Activated T-cell treated with anti-CD3 and anti-CD28 coated beads for 1 hour (primary cell): Measurements from ENCODE around the gene CAVIN2.

ENCODE experiments used
- DNase-seq: peaks from one replicate; pipeline ENCODE4 v3.0.0-alpha.2; 2020; ENCODE audit warnings: low read depth

CAVIN2 gene, protein sequence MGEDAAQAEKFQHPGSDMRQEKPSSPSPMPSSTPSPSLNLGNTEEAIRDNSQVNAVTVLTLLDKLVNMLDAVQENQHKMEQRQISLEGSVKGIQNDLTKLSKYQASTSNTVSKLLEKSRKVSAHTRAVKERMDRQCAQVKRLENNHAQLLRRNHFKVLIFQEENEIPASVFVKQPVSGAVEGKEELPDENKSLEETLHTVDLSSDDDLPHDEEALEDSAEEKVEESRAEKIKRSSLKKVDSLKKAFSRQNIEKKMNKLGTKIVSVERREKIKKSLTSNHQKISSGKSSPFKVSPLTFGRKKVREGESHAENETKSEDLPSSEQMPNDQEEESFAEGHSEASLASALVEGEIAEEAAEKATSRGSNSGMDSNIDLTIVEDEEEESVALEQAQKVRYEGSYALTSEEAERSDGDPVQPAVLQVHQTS

DNA sequence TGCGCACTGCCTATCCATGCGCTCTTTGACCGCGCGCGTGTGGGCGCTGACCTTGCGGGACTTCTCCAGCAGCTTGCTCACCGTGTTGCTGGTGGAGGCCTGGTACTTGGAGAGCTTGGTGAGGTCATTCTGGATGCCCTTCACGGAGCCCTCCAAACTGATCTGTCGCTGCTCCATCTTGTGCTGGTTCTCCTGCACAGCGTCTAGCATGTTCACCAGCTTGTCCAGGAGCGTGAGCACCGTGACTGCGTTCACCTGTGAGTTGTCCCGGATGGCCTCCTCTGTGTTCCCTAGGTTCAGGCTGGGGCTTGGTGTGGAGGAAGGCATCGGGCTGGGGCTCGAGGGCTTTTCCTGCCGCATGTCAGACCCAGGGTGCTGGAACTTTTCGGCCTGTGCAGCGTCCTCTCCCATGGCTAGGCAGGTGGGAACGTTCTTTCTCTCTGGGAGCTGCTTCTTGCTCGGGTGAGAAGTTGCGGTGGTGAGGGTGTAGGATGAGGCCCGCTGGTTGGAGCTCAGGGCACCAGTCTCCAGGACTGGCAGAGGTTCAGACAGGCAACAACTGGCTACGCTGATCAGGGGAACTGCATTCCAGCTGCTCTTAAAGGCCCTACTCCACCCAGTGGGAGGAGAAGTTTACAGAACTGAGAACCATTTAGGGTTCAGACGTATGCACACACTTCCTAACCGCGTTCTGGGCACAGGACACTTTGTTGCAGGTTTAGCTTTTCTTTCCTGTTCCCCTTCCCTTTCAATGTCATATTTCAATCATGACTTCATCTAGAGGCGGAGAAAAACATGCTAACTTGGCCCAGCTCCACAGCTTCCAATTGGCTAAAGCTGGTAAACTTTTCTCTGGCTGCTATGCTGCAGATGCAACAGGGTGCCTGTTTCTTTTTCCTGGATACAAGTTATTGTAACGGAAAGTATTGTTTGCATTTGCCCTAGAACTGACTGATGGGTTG is at the start of gene CAVIN2:
Gene CAVIN2, minus strand, starts transcription at position 574 of the 962 bp plus-strand sequence. Its CDS starts 163 bp downstream, at position 411.
- no peak for DNase-seq

DNA sequence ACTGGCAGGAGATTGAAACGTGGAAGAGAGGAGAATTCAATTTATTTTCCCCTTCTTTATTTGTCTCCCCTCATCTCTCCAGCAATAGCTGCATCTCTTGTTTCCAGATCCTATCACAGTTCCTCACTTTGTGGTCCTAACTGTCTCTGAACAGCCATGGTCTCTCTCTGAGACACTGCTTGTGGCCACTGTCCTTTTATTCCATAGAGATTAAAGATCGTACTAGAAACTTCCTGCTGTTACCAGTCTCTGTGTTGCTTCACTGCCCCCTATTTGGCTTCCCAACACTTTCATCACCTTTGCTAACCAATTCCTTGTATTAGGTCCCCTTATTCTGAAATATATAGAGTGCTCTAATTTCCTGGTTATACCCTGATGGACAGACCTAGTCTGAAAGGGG is 48.9 kb upstream of the CAVIN2 start:
- DNase-seq, result no peak

DNA sequence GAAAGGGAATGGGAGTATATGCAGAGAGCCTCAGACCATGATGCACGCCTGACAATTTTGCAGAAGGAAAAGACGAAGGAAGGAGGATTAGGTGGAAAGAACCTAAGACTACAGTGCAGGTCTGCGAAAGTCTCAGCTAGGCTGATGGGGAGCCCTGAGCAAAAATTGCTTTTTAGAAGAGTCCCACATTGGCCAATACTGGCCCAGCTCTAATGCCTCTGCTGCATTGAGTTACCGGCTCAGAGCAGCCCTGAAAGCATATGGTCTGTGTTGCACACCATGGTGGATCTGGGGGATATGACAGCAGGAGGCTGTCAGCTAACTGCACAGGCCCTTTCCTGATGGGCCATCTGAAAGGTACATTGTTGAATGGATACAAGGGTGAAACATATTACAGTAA is 48.3 kb upstream of the CAVIN2 start:
- DNase-seq, result no peak

DNA sequence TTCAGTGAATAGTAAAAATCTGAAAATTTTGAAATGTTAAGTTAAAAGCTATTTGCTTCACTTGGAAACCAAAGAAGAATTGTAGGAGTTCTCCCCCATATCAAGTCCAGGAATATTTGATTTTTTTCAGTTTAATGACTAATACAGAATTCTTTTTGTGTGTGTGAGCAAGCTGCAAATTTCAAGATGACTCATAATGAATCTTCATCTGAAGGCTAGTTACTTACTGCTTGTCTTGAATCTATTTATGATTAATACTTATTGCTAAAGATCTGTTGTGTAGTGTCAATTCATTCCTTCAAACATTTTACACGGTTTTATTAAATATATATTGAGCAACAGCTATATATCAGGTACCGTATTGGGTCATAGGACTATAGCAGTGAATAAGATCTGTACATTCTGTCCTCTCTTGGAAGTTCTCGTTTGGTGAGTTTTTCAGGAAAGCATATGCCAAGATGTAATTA is 47.8 kb upstream of the CAVIN2 start:
- no peak for DNase-seq

DNA sequence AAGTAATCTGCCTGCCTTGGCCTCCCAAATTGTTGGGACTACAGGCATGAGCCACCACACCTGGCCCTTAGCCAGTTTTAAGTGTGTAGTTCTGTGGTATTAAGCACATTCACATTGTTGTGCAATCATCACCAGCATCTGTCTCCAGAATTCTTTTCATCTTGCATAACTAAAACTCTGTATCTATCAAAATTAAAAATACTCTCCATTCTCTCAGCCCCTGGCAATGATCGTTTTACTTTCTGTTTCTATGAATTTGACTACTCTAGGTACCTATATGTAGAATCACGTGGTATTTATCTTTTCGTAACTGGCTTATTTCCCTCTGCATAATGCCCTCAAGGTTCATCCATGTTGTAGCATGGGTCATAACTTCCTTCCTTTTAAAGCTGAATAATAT is 45.5 kb upstream of the CAVIN2 start:
- no peak for DNase-seq

DNA sequence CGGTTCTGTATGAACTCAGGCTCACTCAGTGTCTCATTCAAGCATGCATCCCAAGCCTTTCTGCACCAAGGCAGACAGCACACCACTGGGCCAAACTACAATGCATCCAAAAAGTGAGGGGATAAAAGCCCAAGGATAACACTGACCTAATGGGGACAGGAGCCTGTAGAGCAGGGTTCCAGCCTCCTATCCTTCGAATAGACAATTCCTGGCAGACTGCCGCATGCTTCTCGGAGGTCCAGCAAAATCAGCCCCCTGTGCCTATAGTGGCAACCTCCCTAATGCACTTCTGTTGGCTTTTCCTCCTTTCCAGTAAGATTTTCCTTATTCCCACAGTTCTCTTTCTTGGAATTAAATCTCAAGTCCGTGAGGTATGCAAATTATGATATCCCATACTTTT is 44.8 kb upstream of the CAVIN2 start:
- DNase-seq, result no peak

DNA sequence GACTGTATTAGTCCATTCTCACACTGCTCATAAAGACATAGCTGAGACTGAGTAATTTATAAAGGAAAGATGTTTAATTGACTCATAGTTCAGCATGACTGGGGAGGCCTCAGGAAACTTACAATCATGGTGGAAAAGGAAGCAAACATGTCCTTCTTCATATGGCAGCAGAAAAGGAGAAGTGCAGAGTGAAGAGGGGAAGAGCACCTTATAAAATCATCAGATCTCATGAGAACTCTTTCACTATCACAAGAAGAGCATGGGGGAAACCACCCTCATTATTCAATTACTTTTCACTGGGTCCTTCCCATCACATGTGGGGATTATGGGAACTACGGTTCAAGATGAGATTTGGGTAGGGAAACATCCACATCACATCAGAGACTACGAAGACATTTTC is 43.0 kb upstream of the CAVIN2 start:
- DNase-seq, result no peak

DNA sequence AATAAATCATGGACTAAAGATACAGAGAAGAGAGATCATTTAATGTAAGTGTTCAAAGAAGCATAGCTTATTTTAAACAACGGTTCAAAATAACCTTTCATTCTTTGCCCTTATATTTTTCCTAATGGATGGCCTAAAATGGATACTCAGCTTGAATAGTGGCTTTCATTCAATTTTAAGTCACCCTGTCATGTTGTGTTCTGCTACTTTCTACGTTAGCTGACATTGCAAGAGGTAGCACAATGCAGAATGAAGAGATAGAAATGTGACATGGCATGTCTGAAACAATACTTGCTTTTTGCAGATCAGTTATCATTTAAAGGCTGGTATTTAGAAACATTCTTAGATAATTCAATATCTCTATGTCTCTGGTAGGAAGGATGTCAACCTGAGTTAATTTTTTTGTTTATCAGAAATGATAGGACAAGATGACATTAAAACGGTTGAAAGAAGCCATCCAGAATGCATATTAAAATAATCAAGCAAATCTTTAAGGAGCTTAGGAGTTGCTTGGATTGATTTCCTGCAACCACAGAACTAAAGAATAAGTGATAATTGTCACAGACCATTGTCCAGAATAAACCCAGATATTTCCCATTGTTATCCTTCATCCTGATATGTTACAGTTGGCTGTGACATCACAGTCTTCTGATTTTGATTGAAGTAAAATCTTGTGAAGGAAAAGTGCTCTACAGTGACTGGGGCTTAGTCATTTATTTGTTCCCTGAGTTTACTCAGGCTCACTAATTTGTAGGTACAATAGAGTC is 41.7 kb upstream of the CAVIN2 start:
- no peak for DNase-seq

DNA sequence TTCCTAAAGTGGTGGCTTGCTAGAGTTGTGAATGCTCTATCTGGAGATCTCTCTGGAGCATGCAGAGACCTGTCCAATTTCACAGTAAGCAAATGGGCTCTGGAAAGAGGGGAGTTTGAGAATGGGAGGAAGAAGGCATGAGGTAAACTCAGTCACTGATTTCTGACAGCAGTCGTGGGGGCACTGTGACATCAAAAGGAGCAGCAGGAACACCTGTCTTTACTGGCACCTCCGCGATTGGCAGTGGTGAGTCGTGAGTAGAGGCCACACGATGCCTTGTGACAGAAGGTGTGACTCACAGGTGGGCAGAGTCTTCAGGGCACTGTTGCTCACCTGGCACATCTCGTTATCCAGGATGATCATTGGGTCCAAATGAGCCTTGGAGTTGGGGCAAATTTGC is 38.8 kb upstream of the CAVIN2 start:
- no peak for DNase-seq

DNA sequence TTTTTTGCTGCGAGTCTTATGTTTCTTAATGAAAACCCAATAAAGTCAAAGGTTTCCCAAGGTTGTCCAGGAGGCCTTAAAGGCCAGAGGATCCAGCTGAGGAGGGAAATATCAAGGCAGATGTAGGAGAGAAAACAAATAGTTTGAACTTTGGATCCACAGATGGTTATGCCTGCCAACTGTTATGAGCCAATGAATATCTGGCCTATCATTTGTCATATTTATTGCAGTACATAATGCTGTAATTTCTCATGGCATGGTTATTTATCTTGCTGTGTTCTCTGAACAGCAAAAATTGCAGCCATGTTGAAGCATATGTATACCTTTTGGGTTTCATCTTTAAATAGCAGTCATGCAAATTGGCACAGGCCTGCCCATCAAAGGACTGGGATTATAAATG is 38.2 kb upstream of the CAVIN2 start:
- no peak for DNase-seq

DNA sequence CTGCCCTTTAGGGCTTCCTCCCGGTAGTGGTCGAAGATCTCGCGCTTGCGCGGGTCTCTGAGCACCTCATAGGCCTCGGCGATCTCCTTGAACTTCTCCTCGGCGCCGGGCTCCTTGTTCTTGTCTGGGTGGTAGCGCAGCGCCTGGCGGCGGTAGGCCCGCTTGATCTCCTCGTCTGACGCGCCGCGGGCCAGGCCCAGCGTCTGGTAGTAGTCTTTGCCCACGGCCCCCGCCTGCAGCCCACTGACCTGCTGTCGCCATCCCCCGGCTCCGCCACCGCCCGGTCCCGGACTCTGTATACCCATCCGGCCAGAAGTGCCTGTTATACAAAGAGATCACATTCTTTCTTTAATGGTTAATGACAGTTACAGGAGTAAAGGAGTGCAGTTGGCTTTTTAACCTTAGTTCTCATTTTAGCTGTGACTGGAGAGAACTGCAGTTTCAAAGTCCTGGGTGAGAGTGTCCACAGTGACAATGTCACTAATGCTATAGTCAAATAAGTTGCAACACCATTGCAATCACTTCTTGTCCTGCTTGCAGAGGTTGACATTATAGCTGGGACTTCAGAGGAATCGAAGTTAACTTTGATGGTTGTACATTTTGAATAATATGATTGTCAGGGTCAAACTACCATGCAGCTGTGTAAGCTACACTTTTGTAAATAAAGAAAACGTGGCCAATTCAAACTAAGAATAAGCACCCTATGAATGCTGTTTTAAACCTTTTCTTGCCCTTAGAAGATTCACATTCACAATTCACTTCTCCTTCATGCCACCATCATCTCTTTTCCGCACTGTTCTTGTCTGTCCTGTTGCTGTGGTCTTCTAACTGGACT is 35.3 kb upstream of the CAVIN2 start:
- DNase-seq, result no peak

DNA sequence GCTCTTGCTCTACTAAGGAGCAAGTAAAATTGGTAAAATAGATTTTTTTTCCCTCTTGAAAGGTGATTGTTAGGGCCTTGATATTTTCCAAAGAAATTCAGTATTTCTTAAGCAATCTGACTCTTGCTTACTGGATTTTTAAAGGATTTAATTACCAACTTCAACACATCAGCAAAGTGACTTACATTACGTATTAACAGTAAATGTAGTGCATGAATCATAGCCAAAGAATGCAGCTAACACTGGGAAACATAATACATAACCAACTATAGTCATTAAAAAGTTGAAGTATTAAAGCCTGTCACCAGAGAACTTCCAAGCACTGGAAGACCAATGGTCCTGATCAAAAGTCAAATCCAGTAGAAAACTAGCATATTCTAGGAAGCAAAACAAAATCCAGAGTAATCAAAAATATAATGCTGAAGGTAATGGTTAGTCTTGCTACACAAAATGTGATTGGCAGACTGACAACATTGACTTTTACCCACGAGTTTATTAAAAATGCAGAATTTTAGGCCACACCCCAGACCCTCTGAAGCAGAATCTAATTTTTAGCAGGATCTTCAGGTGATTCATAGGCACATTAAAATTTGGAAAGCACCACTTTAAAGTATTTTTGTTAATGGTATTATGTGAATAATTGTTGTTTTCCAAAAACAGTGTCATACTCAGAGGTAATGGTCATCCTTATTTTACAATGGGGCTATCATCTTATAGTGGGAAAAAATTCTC is 31.8 kb upstream of the CAVIN2 start:
- DNase-seq, result no peak

DNA sequence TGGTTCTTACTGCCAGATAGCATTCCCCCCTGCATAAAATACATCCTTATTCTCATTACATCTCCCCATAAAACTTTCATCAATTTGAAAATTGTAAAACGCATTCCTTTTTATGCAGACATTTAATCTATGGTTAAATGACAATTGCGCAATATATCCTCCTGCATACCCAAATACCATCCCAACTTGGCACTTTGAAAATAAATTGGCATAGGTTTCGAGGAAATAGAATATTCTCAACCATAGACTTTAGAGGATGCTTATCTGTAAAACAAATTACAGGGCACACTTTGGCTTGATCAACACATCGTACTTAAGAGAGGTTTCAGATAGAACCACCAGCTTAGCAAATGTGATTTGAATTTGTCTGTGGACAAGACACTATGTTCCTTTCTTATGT is 31.0 kb upstream of the CAVIN2 start:
- DNase-seq, result no peak

DNA sequence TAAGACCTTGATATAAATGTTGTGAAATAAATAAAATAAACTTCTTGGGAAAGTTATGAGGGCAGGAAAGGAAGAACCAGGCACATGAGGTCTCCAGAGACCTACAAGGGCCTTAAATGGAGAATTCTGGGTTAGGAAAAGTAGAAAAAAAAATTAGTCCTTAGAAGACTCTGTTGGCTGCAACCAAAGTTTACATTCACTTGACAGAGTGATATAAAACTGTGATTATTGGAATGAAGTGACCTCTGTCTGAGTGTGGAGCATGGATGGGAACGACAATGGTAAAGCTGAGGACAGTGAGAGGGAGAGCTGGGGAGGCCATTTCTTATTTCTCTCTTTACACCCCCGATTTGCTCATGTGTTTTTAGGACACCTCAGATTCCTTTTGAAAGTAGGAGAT is 29.0 kb upstream of the CAVIN2 start:
- DNase-seq, result no peak

DNA sequence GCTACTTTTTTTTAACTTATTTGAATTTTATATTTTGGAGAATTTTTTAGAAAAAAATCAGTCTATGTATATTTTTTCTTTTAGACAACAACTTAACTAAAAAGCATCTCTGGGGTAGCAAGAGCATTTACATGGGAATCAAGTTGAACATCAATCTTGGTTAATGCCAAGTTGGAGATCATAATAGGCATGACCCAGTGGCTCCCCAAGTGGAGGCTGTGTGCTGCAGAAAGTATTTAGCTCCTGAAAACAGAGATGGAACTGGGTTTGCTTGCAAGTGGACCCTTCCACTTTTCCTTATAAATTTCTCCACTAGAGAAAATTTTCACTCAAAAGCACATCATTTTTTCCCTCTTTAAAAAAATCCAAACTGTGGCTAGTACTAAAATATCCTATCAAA is 23.9 kb upstream of the CAVIN2 start:
- no peak for DNase-seq

DNA sequence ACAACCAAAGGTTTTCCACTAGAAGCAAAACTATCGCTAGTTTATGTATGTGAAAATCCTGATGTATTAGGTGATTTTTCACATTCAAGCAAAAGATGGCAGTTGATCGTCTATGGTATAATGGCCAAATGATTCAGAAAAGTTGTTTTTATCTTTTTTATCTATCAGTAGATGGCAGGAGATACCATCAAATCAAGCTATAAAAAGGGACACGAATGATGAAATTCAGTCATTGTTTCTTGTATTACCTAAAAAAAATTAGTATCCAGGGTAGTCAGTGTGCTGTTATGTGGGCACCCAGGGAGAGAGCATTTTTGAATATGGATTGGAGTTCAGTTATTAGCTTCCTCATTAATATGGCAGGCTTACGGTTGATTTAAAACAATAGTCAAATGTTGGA is 22.9 kb upstream of the CAVIN2 start:
- DNase-seq, result no peak

DNA sequence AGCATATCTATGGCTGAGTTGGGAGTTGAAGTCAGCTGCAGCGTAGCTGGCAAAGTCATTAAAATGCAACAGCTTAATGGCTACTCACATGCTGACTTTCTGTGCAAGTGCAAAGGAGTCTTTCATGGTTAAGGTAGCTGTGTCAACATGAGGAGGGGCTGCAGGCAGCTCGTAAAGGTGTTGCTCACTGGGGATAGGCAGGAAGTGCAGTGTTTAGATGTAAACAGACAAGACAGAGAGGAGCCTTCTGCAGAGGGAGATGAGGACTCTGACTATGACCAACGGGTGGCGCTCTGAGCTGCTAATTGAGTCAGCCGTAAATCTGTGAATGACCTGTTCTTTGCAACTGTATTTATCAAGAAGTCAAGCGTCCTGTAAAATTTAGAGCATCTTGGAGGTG is 22.3 kb upstream of the CAVIN2 start:
- no peak for DNase-seq

DNA sequence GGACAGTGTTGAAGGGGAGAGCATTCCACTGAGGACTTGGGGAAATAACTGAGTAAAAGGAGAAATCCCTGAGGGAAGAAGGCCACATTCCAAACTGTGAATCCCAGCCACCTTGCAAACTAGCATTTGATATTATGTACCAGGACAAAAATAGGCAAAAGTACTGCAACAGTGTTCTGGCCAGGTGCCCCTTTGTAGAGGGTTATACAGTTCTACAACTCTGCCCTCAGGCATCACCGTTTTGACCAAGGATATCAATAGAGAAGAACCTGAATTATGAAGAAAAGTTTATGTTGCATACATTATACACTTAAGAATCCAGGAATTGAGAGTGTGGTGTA is 20.6 kb upstream of the CAVIN2 start:
- DNase-seq, result no peak

DNA sequence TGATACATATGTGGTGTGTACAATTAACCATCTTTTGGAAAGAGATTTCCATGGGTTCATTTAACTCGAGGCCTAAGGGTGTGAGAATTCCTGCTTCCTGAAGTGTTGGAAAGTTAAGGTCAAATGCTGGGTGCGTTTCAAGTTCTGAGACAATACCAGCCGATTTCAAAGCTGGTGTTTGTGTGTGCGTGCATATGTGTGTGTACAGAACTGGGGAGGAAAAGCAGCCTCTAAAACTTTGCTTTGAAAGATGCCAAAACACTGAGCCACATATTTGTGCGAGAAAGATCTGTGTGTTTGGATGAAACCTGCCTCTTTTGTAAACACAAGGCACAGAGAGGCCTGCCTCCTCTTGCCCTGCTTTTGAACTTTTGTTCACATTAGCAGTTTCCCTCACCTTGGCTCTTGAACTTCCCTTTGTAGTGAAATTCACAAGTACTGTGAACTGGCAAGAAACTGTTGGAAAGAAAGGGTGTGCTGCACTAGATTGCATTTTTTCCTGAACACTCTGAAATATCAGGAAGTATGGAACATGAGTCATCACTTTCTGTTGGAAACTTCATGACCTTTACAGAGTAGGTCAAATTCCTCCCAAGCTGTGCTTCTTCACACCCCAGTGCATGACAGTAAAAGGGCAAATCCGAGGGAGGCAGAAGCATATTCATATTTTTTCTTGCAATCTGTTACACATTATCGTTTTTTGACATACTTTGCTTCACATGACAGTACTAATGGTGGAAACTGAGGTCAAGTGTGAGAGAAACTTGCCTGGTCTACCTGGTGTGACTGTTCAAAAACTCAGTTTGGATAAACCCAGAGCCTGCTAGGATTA is 20.0 kb upstream of the CAVIN2 start:
- DNase-seq, result no peak

DNA sequence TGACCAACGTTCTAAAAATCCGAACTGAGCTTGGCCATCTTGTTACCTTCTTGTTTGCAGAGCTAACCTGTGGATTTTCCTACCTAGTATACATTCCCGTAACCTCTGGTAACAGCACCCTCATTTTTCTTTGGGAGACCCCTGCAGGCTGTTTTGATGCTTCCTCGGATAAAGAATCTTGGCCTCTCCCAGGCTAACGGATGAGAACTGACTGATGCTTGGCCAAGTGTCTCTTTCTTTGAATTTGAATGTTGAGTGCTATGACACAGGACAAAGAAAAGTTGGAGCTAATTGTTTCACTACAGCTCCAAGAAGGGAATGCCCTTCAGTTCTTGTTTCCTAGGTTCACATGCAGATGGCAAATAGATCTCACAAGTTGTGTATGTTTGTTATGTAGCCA is 19.3 kb upstream of the CAVIN2 start:
- no peak for DNase-seq
